CD14-positive monocyte (primary cell): ENCODE results near the gene NMNAT1. TPM values are rescaled to one million over a fixed set of nuclear protein-coding genes. Genes with fewer than 3 reads are reported as not detected.

Experiments
- DNase-seq, 3 donors: peaks; one replicate each; pipeline ENCODE4 v3.0.0-alpha.2; 2011 to 2022
- H2AFZ ChIP-seq: 2 replicates; pipeline ENCODE4 v1.6.0; 2012; ENCODE audit warnings: mild to moderate bottlenecking, low read depth, low read length, inconsistent platforms; ENCODE audit not compliant: insufficient read depth, poor library complexity, severe bottlenecking
- H3K27ac ChIP-seq, 2 donors: 1 replicate in 1 of 2; 2 replicates in 1 of 2; pipeline ENCODE4 v1.5.1; 2012 to 2013; ENCODE audit warnings: low read length in 2 of 2, control low read depth in 1 of 2, inconsistent platforms in 1 of 2, low read depth in 1 of 2, mild to moderate bottlenecking in 1 of 2
- H3K27me3 ChIP-seq, 2 donors: one replicate each; pipeline versions ENCODE4 v1.6.0 to v1.6.1; 2011 to 2013; ENCODE audit warnings: low read length in 2 of 2; ENCODE audit not compliant: control insufficient read depth in 2 of 2, insufficient read depth in 2 of 2
- H3K36me3 ChIP-seq, 2 donors: replicated peaks in 1 of 2; 1 replicate in 1 of 2; 2 replicates in 1 of 2; pipeline versions ENCODE4 v1.5.1 to v1.6.1; 2012 to 2013; ENCODE audit warnings: low read length in 2 of 2, control low read depth in 1 of 2, inconsistent platforms in 1 of 2, mild to moderate bottlenecking in 1 of 2; ENCODE audit not compliant: insufficient read depth in 2 of 2, control insufficient read depth in 1 of 2
- H3K4me1 ChIP-seq, 2 donors: 1 replicate in 1 of 2; 2 replicates in 1 of 2; pipeline versions ENCODE4 v1.5.1 to v1.6.1; 2012 to 2013; ENCODE audit warnings: low read length in 2 of 2, control low read depth in 1 of 2, inconsistent platforms in 1 of 2, mild to moderate bottlenecking in 1 of 2, moderate library complexity in 1 of 2; ENCODE audit not compliant: insufficient read depth in 2 of 2, control insufficient read depth in 1 of 2
- H3K4me2 ChIP-seq: replicated peaks from 2 replicates; pipeline ENCODE3; 2012; ENCODE audit warnings: low read length, moderate library complexity, mild to moderate bottlenecking; ENCODE audit not compliant: poor library complexity, severe bottlenecking; ENCODE audit errors: extremely low read depth
- H3K4me3 ChIP-seq, 3 experiments: fragments of 200-600 bp in 1 of 3; sonication (generic) in 1 of 3; replicated peaks in 1 of 3; 1 replicate in 2 of 3; 2 replicates in 1 of 3; pipeline ENCODE4 v1.5.1; 2011 to 2013; ENCODE audit warnings: low read length in 3 of 3, mild to moderate bottlenecking in 3 of 3, control low read depth in 2 of 3, low read depth in 2 of 3, inconsistent platforms in 1 of 3, moderate library complexity in 1 of 3
- H3K79me2 ChIP-seq: 2 replicates; pipeline ENCODE4 v1.6.0; 2012; ENCODE audit warnings: mild to moderate bottlenecking, control low read depth, inconsistent platforms, low read length, moderate library complexity; ENCODE audit not compliant: insufficient read depth
- H3K9ac ChIP-seq: 2 replicates; pipeline ENCODE4 v1.6.0; 2017; ENCODE audit warnings: low read length, mild to moderate bottlenecking; ENCODE audit not compliant: insufficient read depth, poor library complexity, severe bottlenecking
- H3K9me3 ChIP-seq, 2 donors: replicated peaks in 1 of 2; 1 replicate in 1 of 2; 2 replicates in 1 of 2; pipeline versions ENCODE4 v1.5.1 to v1.6.1; 2012 to 2013; ENCODE audit warnings: low read length in 2 of 2, control low read depth in 1 of 2; ENCODE audit not compliant: control insufficient read depth in 1 of 2, insufficient read depth in 1 of 2
- H4K20me1 ChIP-seq: 2 replicates; pipeline ENCODE4 v1.6.0; 2012; ENCODE audit warnings: mild to moderate bottlenecking, low read length, control low read depth, moderate library complexity; ENCODE audit not compliant: insufficient read depth
- H3K27ac Mint-ChIP-seq, 7 donors: one replicate each; pipeline ENCODE4 v1.8.0; 2020; ENCODE audit warnings: mild to moderate bottlenecking in 7 of 7, mixed read lengths in 7 of 7, moderate library complexity in 6 of 7, inconsistent platforms in 2 of 7
- H3K27me3 Mint-ChIP-seq, 3 donors: one replicate each; pipeline ENCODE4 v1.8.0; 2021 to 2022; ENCODE audit warnings: low read depth in 3 of 3, mild to moderate bottlenecking in 3 of 3, mixed read lengths in 3 of 3, moderate library complexity in 3 of 3, inconsistent platforms in 1 of 3
- H3K36me3 Mint-ChIP-seq, 2 donors: one replicate each; pipeline ENCODE4 v1.8.0; 2020; ENCODE audit warnings: mixed read lengths in 2 of 2, inconsistent platforms in 1 of 2, mild to moderate bottlenecking in 1 of 2
- H3K4me1 Mint-ChIP-seq: one replicate; pipeline ENCODE4 v1.8.0; 2020; ENCODE audit warnings: mild to moderate bottlenecking, mixed read lengths
- H3K4me3 Mint-ChIP-seq, 2 donors: one replicate each; pipeline ENCODE4 v1.8.0; 2020; ENCODE audit warnings: mild to moderate bottlenecking in 2 of 2, mixed read lengths in 2 of 2, moderate library complexity in 1 of 2
- H3K9me3 Mint-ChIP-seq, 7 donors: one replicate each; pipeline ENCODE4 v1.8.0; 2020 to 2022; ENCODE audit warnings: mixed read lengths in 7 of 7, mild to moderate bottlenecking in 6 of 7, moderate library complexity in 6 of 7, inconsistent platforms in 2 of 7
- CTCF ChIP-seq: fragments of 200-600 bp; IDR thresholded peaks from one replicate; pipeline ENCODE4 v1.8.0; 2022; ENCODE audit warnings: antibody characterized with exemption, mild to moderate bottlenecking
- WGBS: methylation state at CpG from one replicate; pipeline ENCODE4 v1.1.5; 2013; ENCODE audit warnings: missing lambda C conversion rate; ENCODE audit not compliant: insufficient coverage; 5-methylcytosine and 5-hydroxymethylcytosine counted together
- intact Hi-C, 2 donors: fragments of 100-400 bp; cut with micrococcal nuclease; formaldehyde crosslinking; loops; one replicate each; pipeline versions ENCODE4 v1.15.0 to v1.15.1; 2023
- polyA plus RNA-seq, 3 donors: library from polyadenylated mRNA; depleted of rRNA in 1 of 3; unstranded in 2 of 3; stranded (reverse) in 1 of 3; fragments of 300-500 nt in 2 of 3; fragments of >200 nt in 1 of 3; fragmentation: Illumina TruSeq in 2 of 3; gene quantifications; 1 replicate in 2 of 3; 2 replicates in 1 of 3; pipeline ENCODE4 v1.2.3, GENCODE V29; 2012 to 2021

NMNAT1 gene
- polyA plus RNA-seq, 3 donors = 6.8 to 9.9 (median 7.1) TPM

GRCh38 chr1:9906466-9906865 lies 36.8 kb upstream of the NMNAT1 start:
- TF ChIP-seq CTCF = no peak
- Mint-ChIP-seq H3K27ac (no peak overlapping the region), H3K9me3 (peaks cover 0 to 2% (median 0%) of the 10 kb centered on the region in 7 donors), H3K4me1 (peaks cover 64% of the 10 kb centered on the region), H3K36me3 (peaks cover 0 to 10% of the 10 kb centered on the region in 2 donors), H3K4me3 (no peak overlapping the region), H3K27me3 (no peaks in the 10 kb centered on the region)
- Histone ChIP-seq H3K9me3 (no peaks in the 10 kb centered on the region), H3K4me2 (no peak overlapping the region), H3K4me3 (no peak overlapping the region), H4K20me1 (peaks cover 20% of the 10 kb centered on the region), H3K27ac (no peak overlapping the region), H3K36me3 (no peaks in the 10 kb centered on the region), H3K79me2 (peaks cover 71% of the 10 kb centered on the region), H2AFZ (no peak overlapping the region), H3K4me1 (peaks cover 39 to 53% of the 10 kb centered on the region in 2 donors), H3K9ac (no peak overlapping the region), H3K27me3 (no peaks in the 10 kb centered on the region)
- DNase-seq = no peak
- intact Hi-C loops = loop anchor here in 1 of 2 donors (10.0 kb wide), 1 partner anchor 222 kb away; no protein-coding TSS in a partner anchor
- WGBS = 91% methylated on average over 1 of the region's 2 CpGs

- Histone ChIP-seq H4K20me1 (peaks cover 20% of the 10 kb centered on the region), H3K36me3 (no peaks in the 10 kb centered on the region), H3K4me3 (no peak overlapping the region), H3K4me1 (peaks cover 37 to 50% of the 10 kb centered on the region in 2 donors), H2AFZ (no peak overlapping the region), H3K9ac (no peak overlapping the region), H3K9me3 (no peaks in the 10 kb centered on the region), H3K27me3 (no peaks in the 10 kb centered on the region), H3K79me2 (peaks cover 62% of the 10 kb centered on the region), H3K27ac (no peak overlapping the region), H3K4me2 (no peak overlapping the region)
- no peak for TF ChIP-seq CTCF
- H3K27me3 Mint-ChIP-seq = peaks cover 0 to 4% (median 2%) of the 10 kb centered on the region in 3 donors
- peaks cover 0 to 10% of the 10 kb centered on the region in 2 donors for H3K36me3 Mint-ChIP-seq
- H3K4me3 Mint-ChIP-seq = no peak overlapping the region
- 97% methylated on average over 4 of the region's 5 CpGs for WGBS
- peaks cover 0 to 2% (median 0%) of the 10 kb centered on the region in 7 donors for H3K9me3 Mint-ChIP-seq
- peaks cover 60% of the 10 kb centered on the region for H3K4me1 Mint-ChIP-seq
- no peak for DNase-seq
- H3K27ac Mint-ChIP-seq = no peak overlapping the region
- intact Hi-C loops = loop anchor here in 1 of 2 donors (10.0 kb wide), 1 partner anchor 223 kb away; no protein-coding TSS in a partner anchor
Observed at GRCh38 chr1:9907441-9907840, 35.8 kb upstream of the NMNAT1 start.
